Bronchial epithelial cell (primary cell): ENCODE measurements around the gene PPFIA1. TPM values are rescaled to one million over a fixed set of nuclear protein-coding genes. Genes with fewer than 3 reads are reported as not detected.

Experiments used
- DNase-seq: peaks from one replicate; pipeline ENCODE4 v3.0.0-alpha.2; 2010; ENCODE audit warnings: low read depth
- FAIRE-seq: peaks from 2 replicates; lab custom pipeline; 2011; peaks lifted over from hg19 to GRCh38; lab: Jason Lieb, UNC
- H3K27me3 ChIP-seq: 2 replicates; pipeline ENCODE4 v1.5.1; 2011; ENCODE audit warnings: low read length; ENCODE audit not compliant: control insufficient read depth, insufficient read depth
- H3K36me3 ChIP-seq: 2 replicates; pipeline ENCODE4 v1.5.1; 2011; ENCODE audit warnings: low read length; ENCODE audit not compliant: control insufficient read depth, insufficient read depth
- H3K4me3 ChIP-seq: 2 replicates; pipeline ENCODE4 v1.5.1; 2011; ENCODE audit warnings: mild to moderate bottlenecking, low read depth, low read length, control low read depth
- CTCF ChIP-seq: IDR thresholded peaks from 2 replicates; pipeline ENCODE4 v1.5.1; 2011; ENCODE audit warnings: mild to moderate bottlenecking, moderate library complexity, low read length, control low read depth, inconsistent platforms; ENCODE audit not compliant: insufficient read depth, severe bottlenecking
- total RNA-seq: library from RNA; depleted of rRNA; stranded (reverse); fragments of >200 nt; gene quantifications from 2 replicates; pipeline ENCODE4 v1.2.1, GENCODE V29; 2014

The PPFIA1 gene
- total RNA-seq, 1 donor from 2014 or later = 35.0 TPM

DNA sequence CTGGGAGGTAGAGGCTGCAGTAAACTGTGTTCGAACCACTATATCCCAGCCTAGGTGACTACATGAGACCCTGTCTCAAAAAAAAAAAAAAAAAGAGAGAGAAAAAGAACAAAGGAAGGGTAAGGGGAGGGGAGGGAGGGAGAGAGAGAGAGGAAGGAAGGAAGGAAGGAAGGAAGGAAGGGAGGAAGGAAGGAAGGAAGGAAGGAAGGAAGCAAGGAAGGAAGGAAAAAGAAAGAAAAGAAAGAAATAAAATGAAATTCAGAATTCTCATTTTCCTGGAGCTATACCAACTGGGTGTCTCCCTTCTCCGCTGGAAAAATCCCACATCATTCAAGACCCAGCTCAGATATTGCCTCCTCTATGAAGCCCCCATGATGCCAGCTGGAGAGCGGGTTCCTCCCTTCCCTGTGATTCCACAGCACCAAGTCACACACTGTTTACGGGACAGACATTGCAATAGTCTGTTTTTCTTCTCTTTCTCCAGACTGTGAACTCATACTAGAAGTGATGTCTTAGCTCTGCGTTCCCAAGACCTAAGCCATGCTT is 3.0 kb upstream of the PPFIA1 start:
- Histone ChIP-seq H3K36me3 (no peaks in the 10 kb centered on the region), H3K27me3 (no peaks in the 10 kb centered on the region), H3K4me3 (no peak overlapping the region)
- DNase-seq (no peak), FAIRE-seq (no peak)
- TF ChIP-seq CTCF = no peak

DNA sequence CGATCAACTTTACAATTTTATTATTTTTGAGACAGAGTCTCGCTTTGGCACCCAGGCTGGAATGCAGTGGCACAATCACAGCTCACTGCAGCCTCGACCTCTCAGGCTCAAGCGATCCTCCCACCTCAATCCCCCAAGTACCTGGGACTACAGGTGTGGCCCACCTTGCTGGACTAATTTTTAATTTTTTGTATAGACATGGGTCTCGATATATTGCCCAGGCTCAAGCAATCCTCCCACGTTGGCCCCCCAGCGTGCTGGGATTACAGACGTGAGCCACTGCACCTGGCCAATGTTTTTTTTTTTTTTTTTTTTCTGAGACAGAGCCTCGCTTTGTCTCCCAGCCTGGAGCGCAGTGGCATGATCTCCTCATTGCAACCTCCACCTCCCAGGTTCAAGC is 2.0 kb upstream of the PPFIA1 start:
- Histone ChIP-seq H3K27me3 (no peaks in the 10 kb centered on the region), H3K4me3 (no peak overlapping the region), H3K36me3 (peaks cover 3% of the 10 kb centered on the region)
- DNase-seq = no peak
- TF ChIP-seq CTCF = no peak
- no peak for FAIRE-seq

- peak overlapping the region; percentile 93 for H3K4me3 ChIP-seq
- DNase-seq (peak; percentile 42), FAIRE-seq (no peak)
- no peaks in the 10 kb centered on the region for H3K27me3 ChIP-seq
- TF ChIP-seq CTCF = no peak
- peaks cover 6% of the 10 kb centered on the region for H3K36me3 ChIP-seq
Observed at GRCh38 chr11:70270877-70271648, 573 bp downstream of the PPFIA1 start.

DNA sequence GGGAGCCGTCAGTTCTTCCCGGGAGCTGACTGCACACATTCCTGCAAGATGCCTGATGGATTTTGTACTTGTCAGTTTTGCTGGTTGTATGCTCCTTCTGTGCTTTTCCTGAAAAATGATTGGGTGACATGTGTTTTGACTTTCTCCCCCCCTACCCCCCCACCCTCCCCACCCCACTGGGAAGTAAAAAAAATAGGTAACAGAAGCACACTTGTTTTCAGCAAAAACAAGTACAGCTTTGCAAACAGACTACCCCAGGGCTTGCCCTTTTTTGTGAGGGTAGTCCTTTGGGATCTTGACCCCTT is 1.1 kb downstream of the PPFIA1 start:
- no peak for TF ChIP-seq CTCF
- Histone ChIP-seq H3K4me3 (peak overlapping the region; percentile 93), H3K27me3 (no peaks in the 10 kb centered on the region), H3K36me3 (peaks cover 6% of the 10 kb centered on the region)
- no peak for FAIRE-seq
- DNase-seq = no peak

DNA sequence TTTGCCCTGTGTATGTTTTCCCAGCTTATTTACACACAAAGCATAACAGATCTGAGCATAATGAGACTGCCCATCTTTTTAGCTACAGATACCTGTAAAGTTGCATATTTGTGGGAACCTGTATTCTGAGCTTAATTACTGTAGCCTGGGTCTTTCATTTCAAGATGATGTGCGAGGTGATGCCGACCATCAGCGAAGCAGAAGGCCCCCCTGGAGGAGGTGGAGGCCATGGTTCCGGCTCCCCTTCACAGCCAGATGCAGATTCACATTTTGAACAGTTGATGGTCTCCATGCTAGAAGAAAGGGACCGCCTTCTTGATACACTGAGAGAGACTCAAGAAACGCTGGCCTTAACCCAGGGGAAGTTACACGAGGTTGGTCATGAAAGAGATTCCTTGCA is 1.5 kb downstream of the PPFIA1 start:
- no peak for TF ChIP-seq CTCF
- H3K36me3 ChIP-seq = peaks cover 6% of the 10 kb centered on the region

More for the DNA sequence above, 1.5 kb downstream of the PPFIA1 start:
- H3K27me3 ChIP-seq = no peaks in the 10 kb centered on the region
- FAIRE-seq = no peak
- no peak overlapping the region for H3K4me3 ChIP-seq
- no peak for DNase-seq
